SK-N-SH (cell line): ENCODE measurements around the gene EDIL3. TPM values are rescaled to one million over a fixed set of nuclear protein-coding genes. Genes with fewer than 3 reads are reported as not detected.

Source experiments
- CTCF ChIA-PET: fragments of 300-600, 350-600 bp; formaldehyde crosslinking; extraction: SDS; loops from one replicate; lab custom pipeline; 2021; lab: Yijun Ruan, JAX
- POLR2A ChIA-PET: fragments of 350-600 bp; sonication (Branson Sonifier 250); formaldehyde crosslinking; extraction: SDS; loops from one replicate; lab custom pipeline; 2020; ENCODE audit warnings: antibody characterized with exemption, inconsistent platforms; lab: Yijun Ruan, JAX
- DNase-seq: peaks from one replicate; pipeline ENCODE4 v3.0.0; 2012
- H2AFZ ChIP-seq: fragments of 200-600 bp; sonication (generic); 2 replicates; pipeline ENCODE4 v1.8.1; 2016; ENCODE audit warnings: antibody characterized with exemption, mild to moderate bottlenecking, low read depth
- H3F3A ChIP-seq: fragments of 200-600 bp; sonication (generic); replicated peaks from 2 replicates; pipeline ENCODE3; 2016; ENCODE audit warnings: antibody characterized with exemption, mild to moderate bottlenecking; ENCODE audit not compliant: insufficient read depth
- H3K27ac ChIP-seq, 2 experiments: fragments of 200-500 bp in 1 of 2; fragments of 200-600 bp in 1 of 2; sonication (Bioruptor generic) in 1 of 2; sonication (generic), shearing (Covaris generic) in 1 of 2; 2 replicates each; pipeline versions ENCODE4 v1.5.1 to v1.6.1; 2014 to 2016; ENCODE audit warnings: low read depth in 2 of 2, inconsistent platforms in 1 of 2, low read length in 1 of 2, mild to moderate bottlenecking in 1 of 2, mixed read lengths in 1 of 2
- H3K27me3 ChIP-seq: fragments of 200-600 bp; sonication (generic), shearing (Covaris generic); 2 replicates; pipeline ENCODE4 v1.6.1; 2016; ENCODE audit warnings: mixed run types; ENCODE audit not compliant: insufficient read depth
- H3K36me3 ChIP-seq, 2 experiments: fragments of 200-500 bp in 1 of 2; fragments of 200-600 bp in 1 of 2; sonication (Bioruptor generic) in 1 of 2; sonication (generic) in 1 of 2; replicated peaks in 1 of 2; 2 replicates each; pipeline versions ENCODE3 to v1.5.1; 2014 to 2016; ENCODE audit warnings: low read length in 1 of 2, mild to moderate bottlenecking in 1 of 2; ENCODE audit not compliant: insufficient read depth in 2 of 2, control insufficient read depth in 1 of 2
- H3K4me1 ChIP-seq, 2 experiments: fragments of 200-500 bp in 1 of 2; fragments of 200-600 bp in 1 of 2; sonication (Bioruptor generic) in 1 of 2; sonication (generic), shearing (Covaris generic) in 1 of 2; 2 replicates each; pipeline versions ENCODE4 v1.5.1 to v1.6.1; 2014 to 2016; ENCODE audit warnings: low read depth in 1 of 2, low read length in 1 of 2, mixed run types in 1 of 2; ENCODE audit not compliant: insufficient read depth in 2 of 2, control insufficient read depth in 1 of 2
- H3K4me2 ChIP-seq: fragments of 200-600 bp; sonication (generic), shearing (Covaris generic); 2 replicates; pipeline ENCODE4 v1.6.1; 2017; ENCODE audit warnings: mixed run types
- H3K4me3 ChIP-seq, 2 experiments: fragments of 200-500 bp in 1 of 2; fragments of 200-600 bp in 1 of 2; sonication (Bioruptor generic) in 1 of 2; sonication (generic), shearing (Covaris generic) in 1 of 2; 2 replicates each; pipeline versions ENCODE4 v1.5.1 to v1.8.1; 2014 to 2016; ENCODE audit warnings: low read depth in 2 of 2, inconsistent platforms in 1 of 2, low read length in 1 of 2, mild to moderate bottlenecking in 1 of 2, mixed read lengths in 1 of 2, moderate library complexity in 1 of 2
- H3K79me2 ChIP-seq: fragments of 200-600 bp; sonication (generic); 2 replicates; pipeline ENCODE4 v1.8.1; 2017; ENCODE audit warnings: mild to moderate bottlenecking; ENCODE audit not compliant: insufficient read depth
- H3K9ac ChIP-seq: fragments of 200-600 bp; sonication (generic); 2 replicates; pipeline ENCODE4 v1.6.1; 2017; ENCODE audit warnings: mixed run types
- H3K9me2 ChIP-seq: fragments of 200-600 bp; sonication (generic); 2 replicates; pipeline ENCODE4 v1.6.1; 2017; ENCODE audit warnings: mixed run types
- H3K9me3 ChIP-seq: fragments of 200-600 bp; sonication (generic); 2 replicates; pipeline ENCODE4 v1.6.1; 2017; ENCODE audit warnings: mixed run types, mild to moderate bottlenecking, moderate library complexity
- H4K20me1 ChIP-seq: fragments of 200-600 bp; sonication (generic); 2 replicates; pipeline ENCODE4 v1.6.1; 2017; ENCODE audit warnings: mild to moderate bottlenecking, mixed run types; ENCODE audit not compliant: insufficient read depth
- CHD2 ChIP-seq: fragments of 150-350 bp; IDR thresholded peaks from 2 replicates; pipeline ENCODE4 v1.6.1; 2018; ENCODE audit warnings: low read length; ENCODE audit not compliant: partially characterized antibody
- EP300 ChIP-seq, 2 experiments: IDR thresholded peaks; 2 replicates each; pipeline versions ENCODE4 v1.4.0 to v1.6.1; 2012; ENCODE audit warnings: borderline replicate concordance in 1 of 2, low read depth in 1 of 2, low read length in 1 of 2
- FOSL2 ChIP-seq: IDR thresholded peaks from 2 replicates; pipeline ENCODE4 v1.4.0; 2012; ENCODE audit warnings: low read depth, mild to moderate bottlenecking, moderate library complexity, borderline replicate concordance
- FOXM1 ChIP-seq: IDR thresholded peaks from 2 replicates; pipeline ENCODE4 v1.4.0; 2012; ENCODE audit warnings: low read depth, mild to moderate bottlenecking
- JUND ChIP-seq: IDR thresholded peaks from 2 replicates; pipeline ENCODE4 v1.4.0; 2012
- MAX ChIP-seq: IDR thresholded peaks from 2 replicates; pipeline ENCODE4 v1.4.0; 2012; ENCODE audit warnings: low read depth
- MEF2A ChIP-seq: IDR thresholded peaks from 2 replicates; pipeline ENCODE4 v1.4.0; 2012; ENCODE audit warnings: low read depth, borderline replicate concordance
- NFIC ChIP-seq: IDR thresholded peaks from 2 replicates; pipeline ENCODE4 v1.4.0; 2012; ENCODE audit warnings: borderline replicate concordance
- PBX3 ChIP-seq: IDR thresholded peaks from 2 replicates; pipeline ENCODE4; 2012
- RAD21 ChIP-seq: IDR thresholded peaks from 2 replicates; pipeline ENCODE4 v1.6.1; 2012; ENCODE audit warnings: mild to moderate bottlenecking, low read length
- REST ChIP-seq: IDR thresholded peaks from 2 replicates; pipeline ENCODE4 v1.6.1; 2012; ENCODE audit warnings: mild to moderate bottlenecking, low read depth, low read length, moderate library complexity
- RXRA ChIP-seq: IDR thresholded peaks from 2 replicates; pipeline ENCODE4 v1.4.0; 2012; ENCODE audit warnings: low read depth, mild to moderate bottlenecking, borderline replicate concordance
- SMC3 ChIP-seq: IDR thresholded peaks from 2 replicates; pipeline ENCODE4 v1.6.1; 2012; ENCODE audit warnings: low read depth, low read length, improper control_type of control experiment
- TCF12 ChIP-seq: IDR thresholded peaks from 2 replicates; pipeline ENCODE4 v1.4.0; 2012
- TEAD4 ChIP-seq: IDR thresholded peaks from 2 replicates; pipeline ENCODE4 v1.4.0; 2012; ENCODE audit warnings: mild to moderate bottlenecking, borderline replicate concordance; ENCODE audit not compliant: insufficient read depth
- USF1 ChIP-seq: IDR thresholded peaks from 2 replicates; pipeline ENCODE4 v1.4.0; 2012; ENCODE audit warnings: low read depth, borderline replicate concordance
- USF2 ChIP-seq: fragments of 150-350 bp; IDR thresholded peaks from 2 replicates; pipeline ENCODE4 v1.6.1; 2017; ENCODE audit warnings: antibody characterized with exemption, low read length, low read depth, borderline replicate concordance
- WGBS: methylation state at CpG from one replicate; pipeline ENCODE4 v1.1.6; 2017; ENCODE audit warnings: low lambda C conversion rate; 5-methylcytosine and 5-hydroxymethylcytosine counted together
- polyA plus RNA-seq, 3 experiments: library from polyadenylated mRNA; depleted of rRNA; stranded (reverse); fragments of >200 nt; gene quantifications; 2 replicates each; pipeline ENCODE4 v1.2.3, GENCODE V29; 2012

The EDIL3 gene
- polyA plus RNA-seq, 1 of the 3 experiments (the other 2 are of a cell fraction) = 51.5 TPM

- TF ChIP-seq REST = no peak
- TF ChIP-seq USF1 = no peak
- TF ChIP-seq USF2 = no peak
- TF ChIP-seq SMC3 = no peak
- TF ChIP-seq RAD21 = no peak
- no peak for TF ChIP-seq FOSL2
Observed at GRCh38 chr5:83965441-83965840, 419.2 kb downstream of the EDIL3 start (continued).

DNA sequence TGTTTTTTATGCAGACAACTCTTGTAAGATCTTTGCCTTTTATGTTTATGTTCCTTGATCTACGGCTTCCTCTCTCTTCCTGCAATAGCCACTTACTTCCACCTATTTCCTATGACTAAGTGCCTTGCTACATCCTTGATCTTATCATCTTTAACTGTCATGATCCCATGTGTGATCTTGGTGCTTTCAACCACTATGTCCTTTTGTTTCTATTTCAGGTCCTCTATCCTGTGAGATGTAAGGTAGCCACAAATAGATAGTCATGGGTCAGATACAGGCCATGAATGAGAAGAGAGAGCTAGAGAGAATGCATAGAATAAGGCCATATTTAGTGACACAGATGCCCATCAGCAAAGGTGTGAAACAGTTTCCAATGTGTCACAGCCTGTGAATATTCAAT is 420.4 kb downstream of the EDIL3 start:
- Histone ChIP-seq H3K36me3 (peaks cover 0 to 13% of the 10 kb centered on the region in 2 experiments), H2AFZ (no peak overlapping the region), H3K4me1 (peaks cover 0 to 4% of the 10 kb centered on the region in 2 experiments; a peak in 1 of 4 replicates), H3K27me3 (no peaks in the 10 kb centered on the region), H3K9me3 (no peaks in the 10 kb centered on the region), H3K4me3 (no peak overlapping the region), H3F3A (peaks cover 25% of the 10 kb centered on the region), H4K20me1 (no peaks in the 10 kb centered on the region), H3K27ac (peak overlapping the region in 1 of 2 experiments; percentile 35; a peak in 2 of 4 replicates), H3K9ac (no peak overlapping the region), H3K4me2 (no peak overlapping the region), H3K9me2 (no peaks in the 10 kb centered on the region), H3K79me2 (no peaks in the 10 kb centered on the region; the same call in 1 of the 2 replicates)
- no peak for DNase-seq
- WGBS = 50% methylated on average over 1 of the region's 1 CpG
- CTCF ChIA-PET = no interaction called here
- TF ChIP-seq TEAD4 (no peak), PBX3 (peak; percentile 49; the same call in 1 of the 2 replicates), MAX (no peak), EP300 (IDR thresholded peaks at IDR 0.05; ENCODE audit: borderline replicate concordance in 1 of 2, low read depth in 1 of 2, low read length in 1 of 2) (peak in 1 of 2 experiments; percentile 54; a peak in 1 of 4 replicates), MEF2A (0 out of 2 replicates have a peak, but pooled peaks have one; percentile 34), NFIC (no peak), JUND (peak; percentile 37), FOXM1 (no peak), RXRA (peak; percentile 65), CHD2 (no peak), TCF12 (peak; percentile 74)
- POLR2A ChIA-PET = no interaction called here
